GM18502 (cell line): ENCODE measurements around the gene TMEM41B.

Experiments used
- ATAC-seq: cut with Tn5 transposase; IDR thresholded peaks from one replicate; pipeline ENCODE4 v1.9.1; 2021; ENCODE audit warnings: mild to moderate bottlenecking; ENCODE audit not compliant: unreplicated experiment, poor library complexity

The TMEM41B gene

GRCh38 chr11:9310485-9311090, 3.8 kb downstream of the TMEM41B start:
- no peak for ATAC-seq

DNA sequence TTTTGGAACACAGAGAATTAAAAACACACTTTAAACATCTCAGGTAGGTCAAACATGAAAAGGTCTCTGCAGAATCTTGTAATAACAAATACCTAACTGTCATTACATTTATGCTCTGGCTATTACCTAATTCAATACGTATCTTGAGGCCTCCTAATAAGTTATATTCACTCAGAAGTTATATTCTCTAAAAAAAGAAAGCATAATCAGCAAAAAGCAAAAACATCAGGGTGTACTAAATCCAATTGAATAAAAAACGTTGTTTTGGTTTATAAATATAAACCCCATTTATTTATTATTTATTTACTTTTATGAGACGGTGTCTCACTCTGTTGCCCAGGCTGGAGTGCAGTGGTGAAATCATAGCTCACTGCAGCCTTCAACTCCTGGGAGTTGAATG, 10.2 kb downstream of the TMEM41B start:
- ATAC-seq = no peak

- no peak for ATAC-seq
Observed at GRCh38 chr11:9302448-9302847, 11.9 kb downstream of the TMEM41B start.

DNA sequence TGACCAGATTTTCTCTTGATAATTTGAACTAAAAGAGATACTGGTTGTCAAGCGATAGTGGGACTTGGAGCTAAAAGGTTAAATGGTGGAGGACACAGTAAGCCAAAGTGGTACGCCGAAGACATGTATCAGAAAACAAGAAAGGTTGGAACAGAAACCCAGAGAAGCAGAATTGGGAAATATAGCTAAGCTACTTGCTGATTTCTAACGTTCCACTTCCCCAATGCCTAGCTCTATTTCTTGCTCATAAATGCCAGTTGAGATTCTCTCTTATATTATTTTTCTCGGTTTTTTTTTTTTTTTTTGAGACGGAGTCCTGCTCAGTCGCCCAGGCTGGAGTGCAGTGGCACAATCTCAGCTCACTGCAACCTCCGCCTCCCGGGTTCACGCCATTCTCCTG, 12.7 kb downstream of the TMEM41B start:
- no peak for ATAC-seq

GRCh38 chr11:9293646-9294045, 20.7 kb downstream of the TMEM41B start:
- ATAC-seq = no peak

DNA sequence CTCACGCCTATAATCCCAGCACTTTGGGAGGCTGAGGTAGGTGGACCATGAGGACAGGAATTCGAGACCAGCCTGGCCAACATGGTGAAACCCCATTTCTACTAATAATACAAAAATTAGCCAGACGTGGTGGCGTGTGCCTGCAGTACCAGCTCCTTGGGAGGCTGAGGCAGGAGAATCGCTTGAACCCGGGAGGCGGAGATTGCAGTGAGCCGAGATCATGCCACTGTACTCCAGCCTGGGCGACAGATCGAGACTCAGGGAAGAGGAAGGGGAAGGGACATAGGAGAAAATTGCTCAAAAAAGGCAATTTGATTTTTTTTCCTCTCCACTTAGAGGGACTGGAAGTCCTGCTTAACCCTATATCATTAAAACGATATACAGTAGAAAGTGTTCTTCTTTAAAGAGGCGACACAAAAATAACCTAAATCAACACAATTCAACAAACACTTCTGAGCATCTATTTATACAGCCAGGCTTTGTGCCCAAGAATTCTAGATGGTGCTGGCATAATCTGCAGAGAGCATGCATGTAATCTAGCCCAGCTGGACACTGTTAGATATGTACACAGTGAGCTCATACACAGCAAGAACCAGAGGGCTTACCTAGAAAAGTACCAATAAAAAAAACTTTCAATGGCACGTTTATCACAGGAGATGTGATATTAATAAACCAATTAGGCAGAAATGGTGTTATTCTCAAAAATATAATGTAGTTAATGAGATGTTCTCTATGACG, 28.4 kb downstream of the TMEM41B start:
- no peak for ATAC-seq

DNA sequence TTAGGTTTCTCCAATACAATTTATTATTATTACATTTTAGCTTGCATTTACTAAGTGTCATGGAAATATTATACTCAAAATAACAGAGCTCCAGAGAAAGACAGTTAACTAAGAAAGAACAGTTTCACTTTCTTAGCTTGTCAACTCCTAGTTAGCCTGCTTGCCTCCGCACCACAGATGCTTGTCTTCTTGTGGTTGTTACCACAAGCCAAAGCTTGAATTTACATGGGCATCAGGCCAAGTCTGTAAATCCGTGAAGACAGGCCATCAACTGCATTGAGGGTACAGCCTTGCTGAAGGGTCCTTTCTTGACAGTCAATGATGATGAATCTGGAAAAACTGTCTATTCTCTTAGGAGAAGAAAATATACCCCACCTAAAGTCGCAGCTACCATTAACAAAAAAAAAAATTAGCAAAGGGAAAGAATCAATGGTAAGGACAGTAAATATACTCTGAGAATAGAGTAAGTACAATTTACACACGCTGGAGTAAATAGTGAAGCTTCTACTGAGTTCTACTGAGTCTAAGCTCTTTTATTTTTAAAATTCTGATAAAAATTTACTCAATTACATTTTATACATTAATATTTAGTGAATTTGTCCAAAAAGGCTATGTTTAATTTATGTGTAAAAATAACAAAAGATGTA, 33.6 kb downstream of the TMEM41B start:
- ATAC-seq = peak; percentile 98

DNA sequence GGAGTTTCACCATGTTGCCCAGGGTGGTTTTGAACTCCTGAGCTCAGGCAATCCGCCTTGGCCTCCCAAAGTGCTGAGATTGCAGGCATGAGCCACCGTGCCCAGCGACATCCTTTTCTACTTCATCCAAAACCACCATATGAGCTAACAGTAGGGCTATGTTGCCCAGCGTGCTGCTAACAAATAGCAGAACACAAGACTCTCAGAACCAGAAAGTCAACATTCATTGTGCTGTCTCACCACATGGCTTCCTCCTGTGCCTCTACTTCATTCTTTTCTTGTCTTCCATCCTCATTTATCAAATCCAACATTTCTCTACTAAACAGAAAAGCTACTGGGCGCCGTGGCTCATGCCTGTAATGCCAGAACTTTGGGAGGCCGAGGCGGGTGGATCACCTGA, 37.2 kb downstream of the TMEM41B start:
- no peak for ATAC-seq

- ATAC-seq = no peak
Observed at GRCh38 chr11:9276571-9276970, 37.8 kb downstream of the TMEM41B start.

GRCh38 chr11:9274499-9275258, 39.7 kb downstream of the TMEM41B start:
- ATAC-seq = no peak

- no peak for ATAC-seq
Observed at GRCh38 chr11:9273376-9274336, 40.7 kb downstream of the TMEM41B start.

DNA sequence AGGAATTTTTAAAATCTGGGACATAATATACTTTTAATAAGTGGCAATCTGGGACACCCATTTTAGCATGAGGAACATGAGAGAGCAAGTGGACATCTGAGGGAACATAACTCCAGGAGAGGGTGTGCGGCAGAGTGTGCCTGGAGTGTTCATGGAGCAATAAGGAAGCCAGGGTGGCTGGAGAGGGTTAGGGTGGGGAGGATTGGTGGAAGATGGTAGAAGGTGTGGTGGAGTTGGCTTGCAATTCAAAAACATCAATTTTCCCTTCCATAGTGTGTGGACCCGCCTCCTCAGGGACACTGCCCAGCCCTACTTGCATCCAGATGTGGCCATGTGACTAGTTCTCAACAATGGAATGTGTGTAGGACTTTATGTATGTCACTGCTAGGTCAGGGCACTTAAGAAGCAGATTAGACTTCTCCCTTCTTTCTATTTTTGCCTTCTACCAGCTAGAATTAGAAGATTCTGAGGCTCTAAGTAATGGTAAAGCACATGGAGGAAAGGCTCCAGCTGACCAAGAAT, 44.8 kb downstream of the TMEM41B start:
- no peak for ATAC-seq

DNA sequence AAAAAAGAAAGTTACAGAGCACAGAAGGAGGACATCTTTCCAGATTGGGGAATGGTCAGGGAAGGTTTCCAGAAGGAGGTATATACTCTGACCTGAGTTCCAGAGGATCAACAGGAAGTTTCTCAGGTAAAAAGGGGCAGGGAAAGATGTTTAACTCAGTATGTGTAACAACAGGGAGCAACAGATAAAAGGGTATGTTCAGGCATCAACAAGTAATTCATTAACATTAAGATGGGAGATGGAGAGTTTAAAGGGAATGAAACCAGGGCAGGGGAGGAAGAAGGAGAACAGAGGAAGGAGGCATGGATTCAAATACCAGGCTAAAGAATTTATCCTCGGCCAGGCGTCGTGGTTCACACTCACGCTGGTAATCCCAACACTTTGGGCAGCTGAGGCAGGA, 46.7 kb downstream of the TMEM41B start:
- ATAC-seq = no peak

GRCh38 chr11:9266926-9267325, 47.5 kb downstream of the TMEM41B start:
- ATAC-seq = no peak

DNA sequence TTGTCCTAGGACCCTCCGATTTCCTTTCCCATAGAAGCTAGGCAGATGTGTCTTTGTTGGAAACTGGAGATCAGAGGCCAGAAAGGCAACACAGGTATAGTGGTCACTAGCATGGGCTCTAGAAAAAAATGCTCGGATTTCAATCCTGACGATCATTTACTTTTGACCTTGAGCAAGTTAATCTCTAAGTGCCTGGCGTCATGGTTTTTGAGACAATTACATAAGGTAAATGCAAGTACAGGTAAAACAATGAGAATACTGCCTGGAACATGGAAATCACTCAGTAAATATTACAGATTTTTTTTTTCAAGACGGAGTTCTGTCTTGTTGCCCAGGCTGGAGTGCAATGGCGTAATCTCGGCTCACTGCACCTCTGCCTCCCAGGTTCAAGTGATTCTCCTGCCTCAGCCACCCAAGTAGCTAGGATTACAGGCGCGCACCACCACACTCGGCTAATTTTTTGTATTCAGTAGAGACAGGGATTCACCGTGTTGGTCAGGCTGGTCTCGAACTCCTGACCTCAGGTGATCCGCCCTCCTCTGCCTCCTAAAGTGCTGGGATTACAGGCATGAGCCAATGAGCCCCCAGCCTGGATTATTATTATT, 48.2 kb downstream of the TMEM41B start:
- no peak for ATAC-seq

GRCh38 chr11:9265211-9266131, 48.9 kb downstream of the TMEM41B start, which contains the start of gene DENND5A:
Gene DENND5A, minus strand, starts transcription at chr11:9265350. Its CDS starts 281 bp downstream, at chr11:9265069.
- peak; percentile 62 for ATAC-seq

- ATAC-seq = peak; percentile 27
Observed at GRCh38 chr11:9264316-9265210, 49.8 kb downstream of the TMEM41B start.
